Progenitor cell of endocrine pancreas (in vitro differentiated cells): ENCODE data around the gene ATF7. TPM values are rescaled to one million over a fixed set of nuclear protein-coding genes. Genes with fewer than 3 reads are reported as not detected.

ENCODE experiments used
- DNase-seq: peaks from one replicate; pipeline ENCODE4 v3.0.0; 2021; ENCODE audit warnings: low spot score; ENCODE audit not compliant: unreplicated experiment
- H3K27ac Mint-ChIP-seq: 2 replicates; pipeline ENCODE4 v1.8.0; 2021; ENCODE audit warnings: mild to moderate bottlenecking, moderate library complexity, mixed read lengths
- H3K27me3 Mint-ChIP-seq: 2 replicates; pipeline ENCODE4 v1.8.0; 2021; ENCODE audit warnings: mixed read lengths
- H3K36me3 Mint-ChIP-seq: 2 replicates; pipeline ENCODE4 v1.8.0; 2022; ENCODE audit warnings: mixed read lengths; ENCODE audit not compliant: insufficient read depth
- H3K4me1 Mint-ChIP-seq: 2 replicates; pipeline ENCODE4 v1.8.0; 2021; ENCODE audit warnings: low read depth, mixed read lengths
- H3K4me3 Mint-ChIP-seq: 2 replicates; pipeline ENCODE4 v1.8.0; 2021; ENCODE audit warnings: low read depth, mild to moderate bottlenecking, moderate library complexity, mixed read lengths
- H3K9me3 Mint-ChIP-seq: 2 replicates; pipeline ENCODE4 v1.8.0; 2021; ENCODE audit warnings: low read depth, mixed read lengths
- CTCF ChIP-seq: fragments of 200-600 bp; sonication (generic); IDR thresholded peaks from one replicate; pipeline ENCODE4 v1.5.0; 2021; ENCODE audit warnings: antibody characterized with exemption, mild to moderate bottlenecking; ENCODE audit not compliant: unreplicated experiment
- total RNA-seq: library from RNA; stranded (reverse); gene quantifications from 2 replicates; pipeline ENCODE4 v1.2.1, GENCODE V29; 2021

Gene ATF7
- total RNA-seq, 1 donor from 2014 or later = 51.7 TPM

- H3K4me1 Mint-ChIP-seq = peaks cover 9% of the 10 kb centered on the region
- no peak overlapping the region for H3K4me3 Mint-ChIP-seq
- no peaks in the 10 kb centered on the region for H3K27me3 Mint-ChIP-seq
- no peak for DNase-seq
- no peak for TF ChIP-seq CTCF
- H3K36me3 Mint-ChIP-seq = peaks cover 13% of the 10 kb centered on the region
- peaks cover 8% of the 10 kb centered on the region for H3K9me3 Mint-ChIP-seq
- H3K27ac Mint-ChIP-seq = no peak overlapping the region
Observed at GRCh38 chr12:53586745-53587144, 39.4 kb downstream of the ATF7 start.

- TF ChIP-seq CTCF = no peak
- Mint-ChIP-seq H3K4me1 (peaks cover 8% of the 10 kb centered on the region), H3K27me3 (no peaks in the 10 kb centered on the region), H3K4me3 (no peak overlapping the region), H3K27ac (no peak overlapping the region), H3K9me3 (peaks cover 8% of the 10 kb centered on the region), H3K36me3 (peaks cover 16% of the 10 kb centered on the region)
- no peak for DNase-seq
Observed at GRCh38 chr12:53585448-53586125, 40.6 kb downstream of the ATF7 start.

GRCh38 chr12:53579545-53579955 lies 46.6 kb downstream of the ATF7 start:
- no peak overlapping the region for H3K4me3 Mint-ChIP-seq
- no peak overlapping the region for H3K27ac Mint-ChIP-seq
- no peak for TF ChIP-seq CTCF
- H3K27me3 Mint-ChIP-seq = no peaks in the 10 kb centered on the region
- no peak for DNase-seq
- peaks cover 24% of the 10 kb centered on the region for H3K36me3 Mint-ChIP-seq
- peaks cover 8% of the 10 kb centered on the region for H3K4me1 Mint-ChIP-seq
- peaks cover 7% of the 10 kb centered on the region for H3K9me3 Mint-ChIP-seq

GRCh38 chr12:53578783-53579182 lies 47.4 kb downstream of the ATF7 start:
- H3K4me3 Mint-ChIP-seq = no peak overlapping the region

GRCh38 chr12:53577941-53578352 lies 48.2 kb downstream of the ATF7 start:
- H3K36me3 Mint-ChIP-seq = peaks cover 14% of the 10 kb centered on the region
- H3K27ac Mint-ChIP-seq = no peak overlapping the region
- TF ChIP-seq CTCF = no peak
- no peak overlapping the region for H3K4me3 Mint-ChIP-seq
- H3K9me3 Mint-ChIP-seq = no peaks in the 10 kb centered on the region
- H3K27me3 Mint-ChIP-seq = no peaks in the 10 kb centered on the region
- no peak for DNase-seq
- peaks cover 8% of the 10 kb centered on the region for H3K4me1 Mint-ChIP-seq

More at GRCh38 chr12:53578783-53579182, 47.4 kb downstream of the ATF7 start:
- no peak for TF ChIP-seq CTCF
- Mint-ChIP-seq H3K4me1 (peaks cover 8% of the 10 kb centered on the region), H3K27me3 (no peaks in the 10 kb centered on the region), H3K9me3 (peaks cover 4% of the 10 kb centered on the region), H3K27ac (no peak overlapping the region), H3K36me3 (peaks cover 17% of the 10 kb centered on the region)
- no peak for DNase-seq
